Stimulated activated naive CD8-positive, alpha-beta T cell treated with anti-CD3 and anti-CD28 coated beads, Interleukin-15, Interleukin-2, amounts not matched to agents 100 U/mL and 50 U/mL, for 24 hours (primary cell): ENCODE measurements around the gene SLC39A12.

ENCODE experiments used
- ATAC-seq: fragments of 150-1000 bp; cut with Tn5 transposase; one replicate; pipeline ENCODE4 v1.10.0; 2021
- DNase-seq: peaks from one replicate; pipeline ENCODE4 v3.0.0; 2021

The SLC39A12 gene

DNA sequence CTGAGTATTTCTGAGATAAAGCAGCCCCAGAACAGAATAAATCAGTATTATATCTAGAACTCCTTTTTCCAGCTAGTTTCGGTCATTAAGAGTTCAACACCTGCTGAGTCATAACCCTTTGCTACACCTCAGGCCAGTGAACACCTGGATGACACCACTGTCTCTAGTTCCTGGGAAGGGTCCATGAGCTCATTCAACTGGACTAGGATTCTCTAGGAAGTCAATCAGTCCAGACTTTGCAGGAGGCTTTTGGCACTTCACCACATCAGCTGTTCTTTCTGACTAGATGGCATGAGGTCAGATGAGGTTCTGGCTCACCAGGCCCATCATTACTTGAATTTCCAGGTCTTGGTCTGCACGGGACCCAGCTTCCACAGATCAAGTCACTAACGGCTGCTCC lies 11.7 kb downstream of the SLC39A12 start:
- DNase-seq (no peak), ATAC-seq (no peak)

- DNase-seq = no peak
These were observed 14.0 kb downstream of the SLC39A12 start for GRCh38 chr10:17965649-17966235.

GRCh38 chr10:17974505-17974904 lies 22.8 kb downstream of the SLC39A12 start:
- no peak for DNase-seq

More at GRCh38 chr10:17965649-17966235, 14.0 kb downstream of the SLC39A12 start:
- ATAC-seq = no peak

DNA sequence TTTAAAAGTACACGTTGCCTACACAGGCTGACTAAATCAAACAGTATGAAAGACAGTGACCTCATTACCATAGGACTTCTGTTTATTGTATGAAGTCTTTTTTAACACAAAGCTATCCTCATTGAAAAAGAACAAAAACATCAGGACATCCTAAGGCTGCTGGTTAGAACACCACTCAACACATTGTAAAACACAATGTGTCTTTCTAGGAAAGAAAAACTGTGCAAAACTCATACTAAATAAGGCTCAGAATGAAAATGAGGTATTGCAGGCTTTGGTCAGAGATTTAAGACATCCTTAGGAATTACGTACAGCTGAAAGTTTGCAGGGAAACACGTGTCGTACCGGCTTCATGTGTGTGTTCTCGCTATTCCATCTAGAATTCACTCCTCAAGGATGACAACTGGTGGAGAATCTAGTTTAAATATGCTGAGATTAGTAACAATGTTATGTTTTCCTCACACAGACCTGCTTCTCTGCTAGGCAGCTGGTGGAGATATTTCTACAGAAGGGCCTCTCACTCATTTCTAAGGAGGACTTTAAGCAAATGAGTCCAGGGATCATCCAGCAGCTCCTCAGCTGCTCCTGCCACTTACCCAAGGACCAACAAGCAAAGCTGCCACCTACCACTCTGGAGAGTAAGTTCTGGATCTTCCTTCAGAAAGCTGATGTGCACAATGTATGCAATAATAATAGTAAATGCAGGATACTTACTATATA lies 29.3 kb downstream of the SLC39A12 start:
- ATAC-seq (no peak), DNase-seq (no peak)

More at GRCh38 chr10:17974505-17974904, 22.8 kb downstream of the SLC39A12 start:
- no peak for ATAC-seq

GRCh38 chr10:17981766-17982380 lies 30.2 kb downstream of the SLC39A12 start:
- DNase-seq (no peak), ATAC-seq (no peak)

GRCh38 chr10:17984056-17984455 lies 32.3 kb downstream of the SLC39A12 start:
- ATAC-seq = no peak
- no peak for DNase-seq

- ATAC-seq (no peak), DNase-seq (no peak)
These were observed 32.8 kb downstream of the SLC39A12 start for GRCh38 chr10:17984563-17984962.

DNA sequence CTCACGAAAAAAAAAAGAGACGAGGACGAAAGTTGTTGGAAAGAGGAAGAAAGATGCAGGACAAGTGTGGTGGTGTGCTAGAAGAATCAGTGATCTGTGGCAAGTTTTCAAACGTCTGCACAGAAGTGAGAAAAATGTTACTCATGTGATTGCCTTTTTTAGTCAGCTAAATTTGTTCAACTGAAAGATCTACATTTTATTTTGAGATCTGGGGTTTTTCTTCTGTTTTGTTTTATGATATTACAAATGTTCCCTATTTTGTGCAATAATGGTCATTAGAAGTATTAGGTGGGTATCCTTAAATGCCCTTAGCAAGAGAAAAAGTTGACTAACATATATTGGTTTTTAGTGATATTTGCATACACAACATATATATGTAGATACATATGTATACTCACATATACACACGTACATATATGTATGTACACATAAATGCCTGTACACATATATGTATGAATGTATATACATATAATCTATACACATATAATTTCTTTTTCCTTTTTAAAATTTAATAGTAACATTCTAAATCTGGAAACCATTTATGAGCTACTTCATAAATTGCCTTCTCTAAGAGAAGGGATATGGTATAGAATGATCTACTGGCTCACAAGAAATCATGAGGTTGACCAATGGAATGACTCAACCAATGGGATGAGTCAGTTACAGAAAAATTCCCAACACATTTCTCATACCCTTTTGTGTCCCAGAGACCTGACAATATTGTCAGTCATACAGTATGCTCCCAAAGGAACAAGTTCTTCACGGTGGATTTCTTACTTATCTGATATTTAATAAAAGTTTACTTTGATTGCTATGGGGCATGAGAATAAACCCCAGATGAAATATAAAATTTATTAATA lies 38.4 kb downstream of the SLC39A12 start:
- no peak for DNase-seq

DNA sequence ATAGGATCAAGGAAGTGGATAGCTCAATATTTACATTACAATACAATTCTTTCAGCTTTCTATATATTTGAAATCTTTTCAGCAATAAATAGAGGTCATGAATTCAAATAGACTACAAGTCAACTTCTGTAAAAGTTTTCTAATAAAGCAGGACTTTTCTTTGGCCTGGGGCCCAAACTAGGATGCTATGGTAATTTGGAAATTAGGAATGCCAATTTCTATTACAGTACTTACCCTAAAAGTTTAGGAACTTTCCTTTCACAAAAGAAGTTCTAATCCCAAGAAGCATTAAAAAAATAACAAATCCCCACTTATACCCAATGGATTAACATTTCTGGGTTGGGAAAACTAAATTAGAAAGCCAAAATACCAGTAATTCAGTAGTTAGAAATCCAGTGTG lies 40.5 kb downstream of the SLC39A12 start:
- ATAC-seq = no peak

More for the DNA sequence above, 38.4 kb downstream of the SLC39A12 start:
- no peak for ATAC-seq

DNA sequence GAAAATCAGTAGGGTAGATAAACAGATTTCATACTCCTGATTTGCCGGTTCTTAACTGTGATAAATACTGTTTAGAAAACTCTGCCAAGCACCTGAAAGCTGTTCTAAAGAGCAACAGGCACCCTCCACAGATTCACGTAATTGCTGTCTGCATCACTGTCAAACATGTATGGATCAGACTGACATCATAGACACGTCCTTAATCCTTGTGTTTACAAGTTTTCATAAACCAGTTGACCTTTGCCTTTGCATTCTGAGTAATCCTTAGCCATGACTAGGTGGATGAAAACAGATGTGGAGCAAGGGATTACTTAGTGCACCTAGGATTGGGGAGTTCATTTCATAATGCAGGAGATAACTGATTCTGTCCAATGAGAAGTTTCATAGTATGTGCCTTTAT lies 41.6 kb downstream of the SLC39A12 start:
- ATAC-seq = no peak
- DNase-seq = no peak

More for the DNA sequence above, 40.5 kb downstream of the SLC39A12 start:
- no peak for DNase-seq

- ATAC-seq (no peak), DNase-seq (no peak)
These were observed 48.9 kb downstream of the SLC39A12 start for GRCh38 chr10:18000601-18001000.

DNA sequence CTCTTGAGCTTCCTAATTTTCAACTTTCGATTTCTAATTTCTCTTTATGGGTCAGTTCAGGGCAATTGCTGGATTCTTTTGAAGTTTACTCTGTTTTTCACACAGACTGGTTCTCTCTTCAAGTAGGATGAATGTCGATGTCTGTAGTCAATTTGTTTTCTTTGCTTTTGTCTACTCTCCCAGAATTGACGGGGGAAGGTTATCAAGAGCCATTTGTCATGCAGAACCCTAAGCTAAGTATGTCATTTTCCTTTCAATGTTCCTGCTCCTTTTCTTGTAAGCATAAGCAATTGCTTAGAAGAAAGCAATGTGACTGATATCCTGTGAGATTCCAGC lies 53.7 kb downstream of the SLC39A12 start:
- DNase-seq (no peak), ATAC-seq (no peak)

GRCh38 chr10:18005781-18006456 lies 54.2 kb downstream of the SLC39A12 start:
- ATAC-seq (no peak), DNase-seq (no peak)

DNA sequence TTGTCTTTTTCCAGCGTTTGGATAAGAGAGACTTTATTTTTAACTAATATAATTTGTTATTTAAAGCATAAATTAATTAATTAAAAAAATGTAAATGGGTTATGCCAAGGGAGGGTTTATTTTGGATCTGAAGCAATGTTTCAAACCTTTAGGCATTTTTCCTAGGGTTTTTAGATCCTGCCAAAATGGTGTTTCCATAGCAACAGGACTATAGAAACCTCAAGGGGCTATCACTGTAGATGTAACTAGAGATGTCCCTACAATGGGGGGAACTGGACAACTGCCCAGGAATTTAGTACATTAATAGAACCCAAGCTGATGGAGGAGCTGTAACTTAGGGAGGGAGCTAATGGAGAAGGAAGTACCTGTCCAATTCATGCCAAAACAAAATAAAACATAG lies 57.3 kb downstream of the SLC39A12 start:
- no peak for ATAC-seq
- DNase-seq = no peak

DNA sequence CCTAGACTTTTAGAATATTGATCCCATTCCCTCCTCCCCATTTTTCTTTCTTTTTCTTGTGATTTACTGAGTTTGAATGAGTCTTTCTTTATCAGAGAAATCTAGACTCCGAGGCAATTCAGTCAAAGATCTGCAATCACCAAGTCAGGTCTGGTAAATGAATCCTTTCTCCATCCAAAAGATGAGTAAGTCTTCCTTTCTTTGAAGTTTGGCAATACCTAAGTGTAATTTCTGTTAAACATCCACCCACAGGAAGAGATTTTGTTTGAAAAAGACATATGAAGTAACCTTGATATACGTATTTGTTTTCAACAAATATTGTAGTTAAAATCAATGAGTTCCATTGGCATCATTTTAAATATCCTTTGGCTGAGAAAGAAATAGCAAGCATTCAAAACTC lies 58.3 kb downstream of the SLC39A12 start:
- no peak for ATAC-seq
- no peak for DNase-seq

DNA sequence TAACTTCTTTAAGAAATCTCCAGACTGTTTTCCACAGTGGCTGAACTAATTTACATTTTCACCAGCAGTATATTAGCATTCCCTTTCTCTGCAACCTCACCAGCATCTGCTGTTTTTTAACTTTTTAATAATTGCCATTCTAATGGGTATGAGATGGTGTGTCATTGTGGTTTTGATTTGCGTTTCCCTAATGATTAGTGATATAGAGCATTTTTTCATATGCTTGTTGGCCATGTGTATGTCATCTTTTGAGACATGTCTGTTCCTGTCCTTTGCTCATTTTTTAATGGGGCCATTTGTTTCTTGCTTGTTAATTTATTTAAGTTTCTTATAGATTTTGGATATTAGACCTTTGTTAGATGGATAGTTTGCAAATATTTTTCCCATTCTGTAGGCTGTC lies 68.8 kb downstream of the SLC39A12 start:
- DNase-seq = no peak
- no peak for ATAC-seq

GRCh38 chr10:18021725-18022480 lies 70.2 kb downstream of the SLC39A12 start:
- DNase-seq (no peak), ATAC-seq (no peak)

- ATAC-seq (no peak), DNase-seq (no peak)
These were observed 91.7 kb downstream of the SLC39A12 start for GRCh38 chr10:18043148-18044006.

DNA sequence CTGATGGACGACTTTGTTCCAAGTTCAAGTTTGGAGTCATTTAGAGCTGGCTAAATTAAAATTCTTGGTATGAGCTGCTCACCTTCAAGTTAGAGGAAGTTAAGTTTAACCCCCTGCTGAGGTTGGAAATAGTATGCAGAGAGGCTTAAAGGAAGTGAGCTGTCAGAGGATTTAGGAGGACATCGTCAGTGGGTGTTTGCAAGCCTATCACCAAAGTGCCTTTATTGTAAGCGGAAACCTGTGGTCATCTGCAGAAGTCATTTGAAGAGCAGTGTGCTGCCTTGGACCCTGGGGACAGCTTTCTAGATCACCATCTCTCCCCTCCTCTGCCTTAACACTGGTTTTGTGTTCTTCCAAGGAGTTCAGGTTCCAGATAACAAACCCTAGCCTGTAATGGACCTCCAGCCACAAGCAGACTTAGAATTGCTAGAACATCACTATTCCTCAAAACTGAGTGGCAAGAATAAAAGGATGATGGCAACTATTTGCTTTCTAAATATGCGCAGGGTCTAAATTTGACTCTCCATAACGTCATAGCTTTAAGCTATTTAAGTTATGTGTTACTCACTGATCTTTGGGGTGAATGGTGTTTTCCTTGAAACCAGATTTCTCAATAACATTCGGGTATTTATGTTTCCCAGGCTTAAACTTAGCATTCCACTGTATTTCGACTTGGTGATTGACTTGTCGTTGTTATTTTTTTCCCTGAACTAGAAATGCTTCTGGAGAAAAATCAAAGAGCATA lies 93.4 kb downstream of the SLC39A12 start:
- ATAC-seq (no peak), DNase-seq (no peak)

GRCh38 chr10:18056583-18056982 lies 104.9 kb downstream of the SLC39A12 start:
- DNase-seq (no peak), ATAC-seq (no peak)
